Caco-2 (cell line): Measurements from ENCODE around the gene SEMA4C. TPM values are rescaled to one million over a fixed set of nuclear protein-coding genes. Genes with fewer than 3 reads are reported as not detected.

ENCODE experiments used
- BruUV-seq: library from RNA; stranded (reverse); fragments of 400-500 nt; replicated peaks from 2 replicates; lab custom pipeline; 2021; lab: Mats Ljungman, UMichigan
- CTCF ChIA-PET: fragments of 300-600 bp; sonication (Branson Sonifier 250); formaldehyde crosslinking; loops from one replicate; lab custom pipeline; 2022; ENCODE audit warnings: antibody characterized with exemption; lab: Charles Lee
- POLR2A ChIA-PET: fragments of 300-600 bp; sonication (Branson Sonifier 250); formaldehyde crosslinking; loops from one replicate; lab custom pipeline; 2022; ENCODE audit warnings: antibody characterized with exemption; lab: Charles Lee
- DNase-seq, 2 experiments: peaks; one replicate each; pipeline versions ENCODE4 v3.0.0 to v3.0.0-alpha.2; 2020 to 2022
- H3K27me3 ChIP-seq: replicated peaks from 2 replicates; pipeline ENCODE4 v1.6.0; 2011; ENCODE audit warnings: low read length; ENCODE audit not compliant: control insufficient read depth, insufficient read depth
- H3K36me3 ChIP-seq: 2 replicates; pipeline ENCODE4 v1.5.1; 2011; ENCODE audit warnings: low read length; ENCODE audit not compliant: control insufficient read depth, insufficient read depth
- H3K4me1 ChIP-seq: fragments of 250-450 bp; sonication (Bioruptor Pico); 2 replicates; pipeline ENCODE4 v1.5.1; 2020; ENCODE audit warnings: mild to moderate bottlenecking
- H3K4me3 ChIP-seq: 2 replicates; pipeline ENCODE4 v1.5.1; 2011; ENCODE audit warnings: low read depth, mild to moderate bottlenecking, control low read depth, low read length
- H3K9me3 ChIP-seq: fragments of 250-450 bp; sonication (Bioruptor Pico); 2 replicates; pipeline ENCODE4 v1.5.1; 2020; ENCODE audit warnings: mild to moderate bottlenecking, moderate library complexity
- H3K27ac Mint-ChIP-seq: one replicate; pipeline ENCODE4 v1.8.0; 2022; ENCODE audit warnings: mixed read lengths; ENCODE audit not compliant: unreplicated experiment
- H3K27me3 Mint-ChIP-seq: one replicate; pipeline ENCODE4 v1.8.0; 2022; ENCODE audit warnings: mixed read lengths; ENCODE audit not compliant: insufficient read depth, unreplicated experiment
- H3K36me3 Mint-ChIP-seq: one replicate; pipeline ENCODE4 v1.8.0; 2022; ENCODE audit warnings: mild to moderate bottlenecking, mixed read lengths; ENCODE audit not compliant: insufficient read depth, unreplicated experiment
- H3K4me1 Mint-ChIP-seq: one replicate; pipeline ENCODE4 v1.8.0; 2022; ENCODE audit warnings: low read depth, mixed read lengths; ENCODE audit not compliant: unreplicated experiment
- H3K4me3 Mint-ChIP-seq: one replicate; pipeline ENCODE4 v1.8.0; 2022; ENCODE audit warnings: mild to moderate bottlenecking, moderate library complexity, mixed read lengths; ENCODE audit not compliant: unreplicated experiment
- H3K9me3 Mint-ChIP-seq: one replicate; pipeline ENCODE4 v1.8.0; 2022; ENCODE audit warnings: mixed read lengths; ENCODE audit not compliant: unreplicated experiment
- CTCF ChIP-seq, 2 experiments: fragments of 200-600 bp in 1 of 2; IDR thresholded peaks; 1 replicate in 1 of 2; 2 replicates in 1 of 2; pipeline versions ENCODE4 v1.5.1 to v1.8.0; 2011 to 2022; ENCODE audit warnings: antibody characterized with exemption in 1 of 2, control low read depth in 1 of 2, inconsistent platforms in 1 of 2, low read depth in 1 of 2, low read length in 1 of 2, mild to moderate bottlenecking in 1 of 2, moderate library complexity in 1 of 2; ENCODE audit not compliant: insufficient read depth in 1 of 2, severe bottlenecking in 1 of 2, unreplicated experiment in 1 of 2
- intact Hi-C: fragments of 100-400 bp; cut with micrococcal nuclease; formaldehyde crosslinking; loops from one replicate; pipeline ENCODE4 v1.10.0; 2022; ENCODE audit not compliant: unreplicated experiment
- total RNA-seq: library from RNA; stranded (reverse); gene quantifications from 2 replicates; pipeline ENCODE4 v1.2.3, GENCODE V29; 2022

SEMA4C gene
- total RNA-seq, 1 experiment from 2014 or later, result 29.9 TPM

- BruUV-seq, result no TSS peak
- H3K4me3 ChIP-seq, result no peak overlapping the region
Observed at GRCh38 chr2:96888072-96889011, 18.5 kb upstream of the SEMA4C start.

GRCh38 chr2:96887493-96888012 lies 17.7 kb upstream of the SEMA4C start:
- peak overlapping the region; percentile 29 for H3K27ac Mint-ChIP-seq
- no TSS peak for BruUV-seq
- H3K36me3 ChIP-seq, result no peaks in the 10 kb centered on the region
- CTCF ChIA-PET, result interaction anchor here (0.9 to 1.8 kb wide), 2 partner anchors 19 to 65 kb away, joined by 3 to 6 read pairs; no protein-coding TSS in a partner anchor
- no peaks in the 10 kb centered on the region for H3K9me3 ChIP-seq
- H3K4me3 Mint-ChIP-seq, result no peak overlapping the region
- no peaks in the 10 kb centered on the region for H3K27me3 Mint-ChIP-seq
- intact Hi-C loops, result no loop called here
- H3K4me3 ChIP-seq, result no peak overlapping the region
- no peaks in the 10 kb centered on the region for H3K36me3 Mint-ChIP-seq
- H3K4me1 ChIP-seq, result peaks cover 47% of the 10 kb centered on the region
- no peaks in the 10 kb centered on the region for H3K27me3 ChIP-seq
- no peaks in the 10 kb centered on the region for H3K9me3 Mint-ChIP-seq
- H3K4me1 Mint-ChIP-seq, result peaks cover 34% of the 10 kb centered on the region
- no peak for DNase-seq
- POLR2A ChIA-PET, result no interaction called here
- no peak for TF ChIP-seq CTCF (IDR thresholded peaks at IDR 0.05; ENCODE audit: insufficient read depth in 1 of 2, low read depth in 1 of 2, low read length in 1 of 2, severe bottlenecking in 1 of 2, unreplicated experiment in 1 of 2)

More at GRCh38 chr2:96888072-96889011, 18.5 kb upstream of the SEMA4C start:
- Histone ChIP-seq H3K9me3 (no peaks in the 10 kb centered on the region), H3K27me3 (no peaks in the 10 kb centered on the region), H3K36me3 (no peaks in the 10 kb centered on the region), H3K4me1 (peaks cover 44% of the 10 kb centered on the region)
- TF ChIP-seq CTCF (IDR thresholded peaks at IDR 0.05; ENCODE audit: insufficient read depth in 1 of 2, low read depth in 1 of 2, low read length in 1 of 2, severe bottlenecking in 1 of 2, unreplicated experiment in 1 of 2), result no peak
- peak in 1 of 2 experiments; percentile 49 for DNase-seq
- ChIA-PET CTCF (interaction anchor here (0.9 to 1.8 kb wide), 2 partner anchors 20 to 64 kb away, joined by 3 to 6 read pairs; no protein-coding TSS in a partner anchor), POLR2A (no interaction called here)
- H3K4me1 Mint-ChIP-seq, result peaks cover 34% of the 10 kb centered on the region
- peak overlapping the region; percentile 29 for H3K27ac Mint-ChIP-seq
- H3K27me3 Mint-ChIP-seq, result no peaks in the 10 kb centered on the region
- intact Hi-C loops, result no loop called here
- H3K4me3 Mint-ChIP-seq, result no peak overlapping the region
- no peaks in the 10 kb centered on the region for H3K9me3 Mint-ChIP-seq
- no peaks in the 10 kb centered on the region for H3K36me3 Mint-ChIP-seq
